ENCODE data around the gene DDAH1.

Gene DDAH1

DNA sequence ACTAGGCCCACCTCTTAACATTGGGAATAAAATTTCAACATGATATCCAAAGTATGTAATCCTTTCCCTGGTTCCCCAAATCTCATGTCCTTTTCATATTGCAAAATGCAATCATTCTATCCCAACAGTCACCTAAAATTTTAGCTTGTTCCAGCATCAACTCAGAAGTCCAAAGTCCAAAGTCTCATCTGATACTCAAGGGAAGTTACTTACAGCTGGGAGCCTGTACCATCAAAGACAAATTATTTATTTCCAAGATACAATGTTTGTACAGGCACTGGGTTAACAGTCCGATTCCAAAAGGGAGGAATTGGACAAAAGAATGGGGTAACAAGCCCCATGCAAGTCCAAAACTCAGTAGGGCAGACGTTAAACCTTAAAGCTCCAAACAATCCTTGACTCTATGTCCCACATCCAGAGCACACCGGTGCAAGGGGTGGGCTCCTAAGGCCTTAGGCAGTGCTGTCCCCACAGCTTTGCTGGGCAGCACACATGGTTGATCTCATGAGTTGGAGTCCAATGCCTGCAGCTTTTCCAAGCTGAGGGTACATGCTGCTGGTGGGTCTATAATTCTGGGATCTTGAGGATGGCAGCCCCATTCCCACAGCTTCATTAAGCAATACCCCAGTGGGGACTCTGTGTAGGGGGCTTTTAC, 78.8 kb downstream of the DDAH1 start:
- no peak for DNase-seq

- no peak for DNase-seq
These were observed 85.5 kb downstream of the DDAH1 start for GRCh38 chr1:85379203-85380136.

DNA sequence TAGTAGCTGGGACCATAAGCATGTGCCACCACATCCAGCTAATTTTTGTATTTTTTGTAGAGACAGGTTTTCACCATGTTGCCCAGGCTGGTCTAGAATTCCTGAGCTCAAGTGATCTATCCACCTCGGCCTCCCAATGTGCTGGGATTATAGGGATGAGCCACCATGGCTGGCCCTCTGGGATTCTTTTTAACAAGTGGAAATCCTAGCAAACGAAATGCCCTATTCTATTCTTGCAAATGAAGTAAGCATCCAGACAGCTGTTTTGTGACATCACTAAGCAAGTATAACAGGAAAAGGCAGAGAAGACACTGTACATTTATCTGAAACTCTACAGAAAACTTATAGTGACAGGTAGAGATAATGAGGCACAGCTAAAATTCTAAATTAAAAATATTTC, 86.4 kb downstream of the DDAH1 start:
- DNase-seq, result no peak

DNA sequence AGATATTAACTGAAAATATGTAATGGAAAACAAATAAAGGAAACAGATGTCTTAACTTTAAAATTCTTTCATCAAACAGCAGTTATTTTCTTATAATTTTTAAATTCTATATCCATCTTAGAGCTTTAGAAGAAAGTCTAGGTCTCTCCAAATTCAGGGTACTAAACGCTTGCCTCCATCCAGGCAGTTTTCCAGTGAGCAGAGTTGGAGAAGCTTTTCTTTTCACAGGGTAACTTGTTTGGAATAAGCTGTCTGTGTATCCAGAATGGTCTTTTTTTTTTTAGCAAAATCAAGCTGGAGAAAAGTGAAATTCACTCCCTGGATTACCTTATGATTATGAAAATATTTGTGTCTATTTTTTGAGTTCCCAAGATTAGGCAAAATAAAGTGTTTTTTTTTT, 88.6 kb downstream of the DDAH1 start:
- DNase-seq, result no peak

DNA sequence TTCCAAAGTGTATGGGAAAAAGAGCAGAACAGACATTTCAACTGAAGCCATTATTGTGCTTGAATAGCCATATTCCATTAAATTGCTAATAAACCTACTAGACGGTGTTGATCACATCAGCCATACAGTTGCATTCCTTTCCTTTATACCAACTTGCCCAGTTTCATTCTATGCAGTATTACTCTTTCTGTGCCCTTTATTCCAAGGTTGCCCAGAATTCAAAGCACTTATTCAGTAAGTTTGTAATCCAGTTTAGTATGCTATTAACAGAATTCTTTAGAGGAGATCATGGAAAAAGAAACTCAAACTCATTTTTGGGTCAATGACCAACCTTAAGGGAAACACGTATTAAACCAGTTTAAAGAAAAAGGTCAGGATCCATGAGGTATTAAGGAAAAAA, 89.5 kb downstream of the DDAH1 start:
- DNase-seq, result no peak

- no peak for DNase-seq
These were observed 90.8 kb downstream of the DDAH1 start for GRCh38 chr1:85374160-85374559.

DNA sequence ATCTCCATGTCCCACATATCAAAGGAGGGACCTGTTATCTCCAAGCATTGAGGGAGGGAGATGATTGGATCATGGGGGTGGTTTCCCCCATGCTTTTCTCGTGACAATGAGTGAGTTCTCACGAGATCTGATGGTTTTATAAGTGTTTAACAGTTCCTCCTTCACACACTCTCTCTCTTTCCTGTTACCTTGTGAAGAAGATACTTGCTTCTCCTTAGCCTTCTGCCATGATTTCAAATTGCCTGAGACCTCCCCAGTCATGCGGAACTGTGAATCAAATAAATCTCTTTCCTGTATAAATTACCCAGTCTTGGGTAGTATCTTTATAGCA, 91.6 kb downstream of the DDAH1 start:
- DNase-seq, result no peak

DNA sequence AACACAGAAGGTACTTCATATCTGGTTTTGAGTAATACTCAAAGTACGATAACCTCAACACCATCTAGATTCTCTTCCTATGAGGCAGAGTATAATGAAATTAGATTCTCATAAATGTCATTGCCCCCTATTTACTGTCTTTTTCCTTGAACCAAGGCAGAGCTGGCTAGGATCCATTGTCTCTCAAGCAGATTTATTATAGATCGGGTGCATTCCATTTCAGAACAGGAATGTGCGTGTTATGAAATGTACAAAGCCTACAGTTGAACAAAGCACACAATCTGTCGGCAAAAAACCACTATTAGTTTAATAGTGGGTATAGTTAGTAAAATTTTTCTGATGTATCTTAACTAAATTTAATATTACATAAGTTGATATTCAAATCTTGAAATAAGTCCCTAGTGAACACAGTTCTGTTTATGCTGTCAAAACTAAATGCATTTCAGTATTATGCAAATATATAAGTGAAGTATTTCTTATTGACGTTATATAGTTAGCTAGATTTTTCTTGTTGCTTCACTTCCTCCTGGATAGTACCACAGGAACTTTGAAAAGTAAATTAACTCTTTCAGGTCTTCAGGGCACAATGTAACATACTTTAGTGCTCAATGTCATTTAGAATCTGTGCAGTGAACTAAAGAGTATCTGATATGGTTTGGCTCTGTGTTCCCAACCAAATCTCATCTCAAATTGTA, 92.1 kb downstream of the DDAH1 start:
- DNase-seq, result no peak

DNA sequence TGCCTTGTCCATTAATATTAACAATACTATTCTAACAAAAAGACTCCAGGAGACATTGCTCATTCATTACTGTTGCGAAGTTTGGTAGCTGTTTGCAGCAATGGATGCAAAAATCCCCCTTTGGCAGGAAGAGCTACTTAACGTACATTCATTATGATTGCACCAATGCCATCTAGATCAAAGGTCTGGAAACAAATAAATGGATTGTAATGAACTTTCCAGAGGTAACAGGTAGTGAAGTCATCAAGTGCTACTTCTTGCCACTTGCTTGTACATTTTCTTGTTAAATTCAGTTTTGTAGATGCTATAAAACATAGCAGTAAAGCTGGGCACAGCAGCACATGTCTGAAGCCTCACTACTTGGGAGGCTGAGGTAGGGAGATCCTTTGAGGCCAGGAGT, 93.9 kb downstream of the DDAH1 start:
- DNase-seq, result no peak

GRCh38 chr1:85368073-85368770, 96.7 kb downstream of the DDAH1 start:
- DNase-seq, result no peak

GRCh38 chr1:85366391-85367170, 98.4 kb downstream of the DDAH1 start:
- DNase-seq, result no peak

DNA sequence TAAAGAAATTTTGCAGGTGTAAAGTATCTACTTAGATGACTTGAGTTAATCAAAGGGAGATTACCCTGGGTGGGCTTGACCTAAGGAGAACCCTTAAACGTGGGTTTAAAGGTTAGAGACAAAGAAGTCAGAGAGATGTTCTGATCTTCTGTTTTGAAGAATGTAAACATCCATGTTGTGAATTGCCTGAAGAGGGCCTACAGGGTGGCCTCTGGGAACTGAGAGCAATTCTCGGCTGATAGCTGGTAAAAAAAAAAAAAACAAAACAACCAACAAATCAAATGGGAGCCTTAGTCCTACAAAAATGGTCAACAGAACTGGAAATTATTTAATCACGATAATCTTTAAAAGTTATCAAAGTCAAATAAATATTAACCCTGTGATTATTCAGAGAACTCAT, 99.1 kb downstream of the DDAH1 start:
- no peak for DNase-seq

- DNase-seq, result no peak
These were observed 101.4 kb downstream of the DDAH1 start for GRCh38 chr1:85363521-85363920.

DNA sequence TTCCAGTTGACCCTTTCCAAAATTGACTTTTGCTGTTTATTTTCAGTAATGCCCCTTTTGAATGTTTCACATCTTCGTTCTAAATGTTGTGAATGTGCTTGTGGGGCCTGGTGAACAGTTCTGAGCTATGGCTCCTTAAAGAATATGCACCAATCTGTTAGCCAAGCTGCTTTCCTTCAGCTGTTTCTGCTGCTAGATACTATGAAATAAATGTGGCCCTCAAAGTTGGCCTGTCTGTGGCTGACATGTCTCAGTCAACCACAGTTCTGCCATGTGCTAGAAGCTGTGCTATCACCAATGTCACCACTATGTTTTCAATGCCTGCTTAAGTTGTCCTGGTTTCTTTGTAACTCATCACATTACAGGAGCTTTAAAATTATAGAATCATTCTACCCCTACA, 101.9 kb downstream of the DDAH1 start:
- no peak for DNase-seq

- no peak for DNase-seq
These were observed 103.2 kb downstream of the DDAH1 start for GRCh38 chr1:85361606-85362296.

- no peak for DNase-seq
These were observed 104.0 kb downstream of the DDAH1 start for GRCh38 chr1:85360730-85361493.

GRCh38 chr1:85359874-85360721, 104.9 kb downstream of the DDAH1 start:
- DNase-seq, result no peak

GRCh38 chr1:85358702-85359438, 106.1 kb downstream of the DDAH1 start:
- DNase-seq, result no peak

DNA sequence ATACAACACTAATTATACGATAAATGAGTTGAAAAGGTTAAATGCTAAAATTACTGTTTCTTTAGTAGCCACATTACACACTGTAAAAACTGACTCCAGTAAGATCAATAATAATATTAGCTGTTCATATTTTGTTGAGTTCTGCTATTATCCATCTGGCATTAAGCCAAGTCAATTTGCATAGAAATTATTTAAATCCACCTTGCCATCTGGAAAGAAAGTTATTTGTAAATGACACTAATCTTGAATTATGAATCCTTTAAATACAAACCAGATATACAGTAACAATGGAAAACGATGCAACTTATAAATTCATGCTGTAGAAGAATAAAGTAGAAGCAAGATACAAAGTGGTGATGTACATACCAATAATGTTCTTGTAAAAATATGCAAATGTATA, 107.1 kb downstream of the DDAH1 start:
- no peak for DNase-seq
